ENCODE measurements around the gene CTNNBL1.
A peak's percentile ranks its signal among the peaks of the same experiment; 100 is the strongest.

Gene CTNNBL1

GRCh38 chr20:37777012-37777950 is 83.5 kb downstream of the CTNNBL1 start:
- H3K4ac ChIP-seq (ENCODE audit: low read depth, low read length): no peak overlapping the region
- H2BK15ac ChIP-seq (replicated peaks; ENCODE audit: low read depth): no peak overlapping the region
- no peak overlapping the region for H3K27ac ChIP-seq (ENCODE audit: low read depth, low read length)
- no peak overlapping the region for H3K4me3 ChIP-seq (ENCODE audit: low read length)
- no peaks in the 10 kb centered on the region for H3K36me3 ChIP-seq (ENCODE audit: control insufficient read depth, insufficient read depth, low read length)
- H3K23ac ChIP-seq (ENCODE audit: low read length): no peak overlapping the region
- no peak for DNase-seq
- H3K27me3 ChIP-seq (ENCODE audit: insufficient read depth, low read length, poor library complexity): no peaks in the 10 kb centered on the region
- H3K79me2 ChIP-seq (ENCODE audit: control insufficient read depth, insufficient read depth, low read length): no peaks in the 10 kb centered on the region
- no peak overlapping the region for H3K4me2 ChIP-seq (ENCODE audit: low read length)
- H3K56ac ChIP-seq (ENCODE audit: low read length): no peak overlapping the region
- no peak overlapping the region for H2BK5ac ChIP-seq (ENCODE audit: low read length)
- no peak overlapping the region for H2BK120ac ChIP-seq (ENCODE audit: low read depth, low read length)
- H3K4me1 ChIP-seq (ENCODE audit: control insufficient read depth, low read depth, low read length): no peaks in the 10 kb centered on the region
- no peak overlapping the region for H4K5ac ChIP-seq (ENCODE audit: low read length)
- H3K79me1 ChIP-seq (ENCODE audit: low read length): no peaks in the 10 kb centered on the region
- H3K18ac ChIP-seq (ENCODE audit: low read length): no peak overlapping the region
- no peak overlapping the region for H4K8ac ChIP-seq (ENCODE audit: low read depth, low read length)
- no peak overlapping the region for H3K9ac ChIP-seq (ENCODE audit: low read length)
- no CpG with 5 or more reads among the region's 8 CpGs for WGBS (ENCODE audit: extremely low coverage, insufficient coverage, low lambda C conversion rate)
- no peak overlapping the region for H2AK5ac ChIP-seq (ENCODE audit: low read length)

DNA sequence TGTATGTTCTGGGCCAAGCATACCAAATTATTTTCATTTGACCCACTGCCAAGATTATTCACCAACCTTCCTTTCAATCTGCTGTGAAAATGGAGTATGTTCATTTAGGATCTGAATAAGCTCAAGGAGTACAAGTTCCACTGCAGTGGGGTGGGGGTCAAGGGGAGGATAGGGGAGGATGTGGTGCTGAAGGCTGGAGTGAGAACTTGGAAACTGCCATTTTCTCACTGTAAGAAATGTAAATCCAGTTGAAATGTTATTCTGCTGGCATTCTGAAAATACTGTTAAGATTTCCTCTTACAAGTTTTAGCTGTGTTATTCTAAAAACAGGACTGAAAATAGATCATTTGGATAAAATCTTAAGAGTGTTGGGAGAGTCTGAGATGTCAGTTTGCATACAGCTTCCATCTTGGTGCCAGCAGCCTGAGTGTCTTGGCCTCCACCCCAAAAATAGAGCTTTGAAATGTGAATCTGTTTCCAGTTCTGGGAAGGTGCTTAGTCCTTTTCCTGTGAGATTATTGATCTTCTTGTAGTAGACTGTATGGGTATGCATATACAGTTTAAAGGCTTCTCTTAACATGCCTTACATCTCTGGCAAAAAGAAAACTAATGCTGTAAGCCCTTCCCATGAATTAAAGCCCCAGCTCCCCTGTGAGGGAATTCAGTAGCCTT is 84.3 kb downstream of the CTNNBL1 start:
- Histone ChIP-seq H3K9ac (ENCODE audit: low read length) (no peak overlapping the region), H3K4me3 (ENCODE audit: low read length) (no peak overlapping the region), H3K27me3 (ENCODE audit: insufficient read depth, low read length, poor library complexity) (no peaks in the 10 kb centered on the region), H3K36me3 (ENCODE audit: control insufficient read depth, insufficient read depth, low read length) (no peaks in the 10 kb centered on the region), H4K5ac (ENCODE audit: low read length) (no peak overlapping the region), H3K79me1 (ENCODE audit: low read length) (no peaks in the 10 kb centered on the region), H2BK120ac (ENCODE audit: low read depth, low read length) (no peak overlapping the region), H3K4ac (ENCODE audit: low read depth, low read length) (no peak overlapping the region), H3K56ac (ENCODE audit: low read length) (no peak overlapping the region), H3K79me2 (ENCODE audit: control insufficient read depth, insufficient read depth, low read length) (no peaks in the 10 kb centered on the region), H2BK5ac (ENCODE audit: low read length) (no peak overlapping the region), H4K8ac (ENCODE audit: low read depth, low read length) (no peak overlapping the region), H3K18ac (ENCODE audit: low read length) (no peak overlapping the region), H3K4me2 (ENCODE audit: low read length) (no peak overlapping the region), H3K27ac (ENCODE audit: low read depth, low read length) (no peak overlapping the region), H2BK15ac (replicated peaks; ENCODE audit: low read depth) (no peak overlapping the region), H3K4me1 (ENCODE audit: control insufficient read depth, low read depth, low read length) (no peaks in the 10 kb centered on the region), H2AK5ac (ENCODE audit: low read length) (no peak overlapping the region), H3K23ac (ENCODE audit: low read length) (no peak overlapping the region)
- no peak for DNase-seq

GRCh38 chr20:37781626-37782025 is 87.8 kb downstream of the CTNNBL1 start:
- Histone ChIP-seq H3K9ac (ENCODE audit: low read length) (no peak overlapping the region), H3K36me3 (ENCODE audit: control insufficient read depth, insufficient read depth, low read length) (no peaks in the 10 kb centered on the region), H3K18ac (ENCODE audit: low read length) (no peak overlapping the region), H4K8ac (ENCODE audit: low read depth, low read length) (no peak overlapping the region), H2BK120ac (ENCODE audit: low read depth, low read length) (no peak overlapping the region), H3K79me2 (ENCODE audit: control insufficient read depth, insufficient read depth, low read length) (no peaks in the 10 kb centered on the region), H3K56ac (ENCODE audit: low read length) (no peak overlapping the region), H2BK5ac (ENCODE audit: low read length) (no peak overlapping the region), H3K79me1 (ENCODE audit: low read length) (no peaks in the 10 kb centered on the region), H4K5ac (ENCODE audit: low read length) (no peak overlapping the region), H3K27ac (ENCODE audit: low read depth, low read length) (no peak overlapping the region), H3K27me3 (ENCODE audit: insufficient read depth, low read length, poor library complexity) (no peaks in the 10 kb centered on the region), H3K4ac (ENCODE audit: low read depth, low read length) (no peak overlapping the region), H3K4me1 (ENCODE audit: control insufficient read depth, low read depth, low read length) (no peaks in the 10 kb centered on the region), H3K23ac (ENCODE audit: low read length) (no peak overlapping the region), H3K4me3 (ENCODE audit: low read length) (no peak overlapping the region), H2AK5ac (ENCODE audit: low read length) (no peak overlapping the region), H3K4me2 (ENCODE audit: low read length) (no peak overlapping the region), H2BK15ac (replicated peaks; ENCODE audit: low read depth) (no peak overlapping the region)
- DNase-seq: no peak
- WGBS (ENCODE audit: extremely low coverage, insufficient coverage, low lambda C conversion rate): no CpG with 5 or more reads among the region's 1 CpG

- Histone ChIP-seq H3K4me3 (ENCODE audit: low read length) (no peak overlapping the region), H3K79me1 (ENCODE audit: low read length) (no peaks in the 10 kb centered on the region), H4K5ac (ENCODE audit: low read length) (no peak overlapping the region), H3K4ac (ENCODE audit: low read depth, low read length) (no peak overlapping the region), H2BK15ac (replicated peaks; ENCODE audit: low read depth) (no peak overlapping the region), H2BK120ac (ENCODE audit: low read depth, low read length) (no peak overlapping the region), H3K18ac (ENCODE audit: low read length) (no peak overlapping the region), H2BK5ac (ENCODE audit: low read length) (no peak overlapping the region), H3K79me2 (ENCODE audit: control insufficient read depth, insufficient read depth, low read length) (no peaks in the 10 kb centered on the region), H3K56ac (ENCODE audit: low read length) (no peak overlapping the region), H3K27ac (ENCODE audit: low read depth, low read length) (no peak overlapping the region), H3K36me3 (ENCODE audit: control insufficient read depth, insufficient read depth, low read length) (peaks cover 2% of the 10 kb centered on the region), H3K4me2 (ENCODE audit: low read length) (no peak overlapping the region), H3K27me3 (ENCODE audit: insufficient read depth, low read length, poor library complexity) (no peaks in the 10 kb centered on the region), H3K4me1 (ENCODE audit: control insufficient read depth, low read depth, low read length) (no peaks in the 10 kb centered on the region), H4K8ac (ENCODE audit: low read depth, low read length) (no peak overlapping the region), H3K23ac (ENCODE audit: low read length) (no peak overlapping the region), H3K9ac (ENCODE audit: low read length) (no peak overlapping the region), H2AK5ac (ENCODE audit: low read length) (no peak overlapping the region)
- WGBS (ENCODE audit: extremely low coverage, insufficient coverage, low lambda C conversion rate): no CpG with 5 or more reads among the region's 1 CpG
- DNase-seq: peak; percentile 52
These were observed 92.2 kb downstream of the CTNNBL1 start for GRCh38 chr20:37786043-37786442.

DNA sequence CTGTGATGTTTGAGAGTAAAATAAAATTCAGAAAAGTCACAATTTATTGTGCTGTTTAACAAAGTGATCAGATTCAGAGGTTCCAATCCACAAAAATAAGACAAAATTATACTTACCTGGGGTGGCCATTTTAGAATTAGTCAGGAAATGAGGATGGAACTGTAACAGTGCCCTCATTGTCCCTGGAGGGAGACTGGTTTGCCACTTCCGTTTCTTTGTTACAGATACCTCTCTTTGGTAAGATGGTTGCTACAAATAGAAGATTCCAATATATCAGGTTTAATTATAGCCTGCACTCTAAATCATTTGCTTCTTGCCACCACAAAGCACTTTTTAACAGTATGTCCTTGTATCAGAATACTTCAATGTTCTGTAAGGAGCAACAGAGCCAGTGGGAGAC is 95.6 kb downstream of the CTNNBL1 start:
- H3K79me2 ChIP-seq (ENCODE audit: control insufficient read depth, insufficient read depth, low read length): no peaks in the 10 kb centered on the region
- H2BK15ac ChIP-seq (replicated peaks; ENCODE audit: low read depth): no peak overlapping the region
- WGBS (ENCODE audit: extremely low coverage, insufficient coverage, low lambda C conversion rate): no CpG with 5 or more reads among the region's 1 CpG
- DNase-seq: no peak
- H3K56ac ChIP-seq (ENCODE audit: low read length): no peak overlapping the region
- no peaks in the 10 kb centered on the region for H3K79me1 ChIP-seq (ENCODE audit: low read length)
- H3K4me2 ChIP-seq (ENCODE audit: low read length): no peak overlapping the region
- H4K8ac ChIP-seq (ENCODE audit: low read depth, low read length): no peak overlapping the region
- no peak overlapping the region for H2BK120ac ChIP-seq (ENCODE audit: low read depth, low read length)
- H3K18ac ChIP-seq (ENCODE audit: low read length): no peak overlapping the region
- H3K23ac ChIP-seq (ENCODE audit: low read length): no peak overlapping the region
- no peak overlapping the region for H3K4ac ChIP-seq (ENCODE audit: low read depth, low read length)
- H3K36me3 ChIP-seq (ENCODE audit: control insufficient read depth, insufficient read depth, low read length): peaks cover 2% of the 10 kb centered on the region
- no peak overlapping the region for H3K9ac ChIP-seq (ENCODE audit: low read length)
- no peak overlapping the region for H3K27ac ChIP-seq (ENCODE audit: low read depth, low read length)
- no peak overlapping the region for H2AK5ac ChIP-seq (ENCODE audit: low read length)
- no peak overlapping the region for H2BK5ac ChIP-seq (ENCODE audit: low read length)
- H3K27me3 ChIP-seq (ENCODE audit: insufficient read depth, low read length, poor library complexity): no peaks in the 10 kb centered on the region
- H3K4me3 ChIP-seq (ENCODE audit: low read length): no peak overlapping the region
- H3K4me1 ChIP-seq (ENCODE audit: control insufficient read depth, low read depth, low read length): no peaks in the 10 kb centered on the region
- H4K5ac ChIP-seq (ENCODE audit: low read length): no peak overlapping the region
